GM10266 (cell line): ENCODE measurements around the gene TMEM86A.

Experiments used
- DNase-seq: peaks from one replicate; pipeline ENCODE4 v3.0.0; 2012; ENCODE audit errors: extremely low spot score
- TF ChIP-seq, protein P1 (sequence below): IDR thresholded peaks from 2 replicates; pipeline ENCODE4 v1.5.1; 2012; ENCODE audit warnings: mild to moderate bottlenecking, low read depth; ENCODE audit not compliant: control insufficient read depth, insufficient read depth; ENCODE audit errors: missing control alignments

Gene TMEM86A

DNA sequence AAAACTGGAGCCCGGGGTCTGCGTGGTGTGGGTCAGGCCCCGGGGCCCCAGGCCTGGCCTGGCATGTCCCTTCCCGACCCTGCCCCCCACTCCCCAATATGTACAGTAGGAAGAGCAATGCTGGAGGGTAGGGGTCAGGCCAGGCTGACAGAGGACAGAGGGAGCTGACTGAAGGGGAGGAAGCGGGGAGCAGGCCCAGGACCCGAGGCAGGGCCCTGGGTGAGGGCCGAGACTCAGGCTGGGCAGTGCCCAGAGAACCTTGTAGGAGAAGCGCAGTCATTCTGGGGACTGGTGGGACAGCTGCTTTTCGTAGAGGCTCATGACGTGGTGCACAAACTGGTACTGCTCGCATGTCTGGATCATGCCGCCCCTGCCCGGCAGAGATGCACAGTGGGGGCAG lies 30.1 kb downstream of the TMEM86A start:
- TF ChIP-seq, protein P1, sequence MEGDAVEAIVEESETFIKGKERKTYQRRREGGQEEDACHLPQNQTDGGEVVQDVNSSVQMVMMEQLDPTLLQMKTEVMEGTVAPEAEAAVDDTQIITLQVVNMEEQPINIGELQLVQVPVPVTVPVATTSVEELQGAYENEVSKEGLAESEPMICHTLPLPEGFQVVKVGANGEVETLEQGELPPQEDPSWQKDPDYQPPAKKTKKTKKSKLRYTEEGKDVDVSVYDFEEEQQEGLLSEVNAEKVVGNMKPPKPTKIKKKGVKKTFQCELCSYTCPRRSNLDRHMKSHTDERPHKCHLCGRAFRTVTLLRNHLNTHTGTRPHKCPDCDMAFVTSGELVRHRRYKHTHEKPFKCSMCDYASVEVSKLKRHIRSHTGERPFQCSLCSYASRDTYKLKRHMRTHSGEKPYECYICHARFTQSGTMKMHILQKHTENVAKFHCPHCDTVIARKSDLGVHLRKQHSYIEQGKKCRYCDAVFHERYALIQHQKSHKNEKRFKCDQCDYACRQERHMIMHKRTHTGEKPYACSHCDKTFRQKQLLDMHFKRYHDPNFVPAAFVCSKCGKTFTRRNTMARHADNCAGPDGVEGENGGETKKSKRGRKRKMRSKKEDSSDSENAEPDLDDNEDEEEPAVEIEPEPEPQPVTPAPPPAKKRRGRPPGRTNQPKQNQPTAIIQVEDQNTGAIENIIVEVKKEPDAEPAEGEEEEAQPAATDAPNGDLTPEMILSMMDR, result no peak
- no peak for DNase-seq

DNA sequence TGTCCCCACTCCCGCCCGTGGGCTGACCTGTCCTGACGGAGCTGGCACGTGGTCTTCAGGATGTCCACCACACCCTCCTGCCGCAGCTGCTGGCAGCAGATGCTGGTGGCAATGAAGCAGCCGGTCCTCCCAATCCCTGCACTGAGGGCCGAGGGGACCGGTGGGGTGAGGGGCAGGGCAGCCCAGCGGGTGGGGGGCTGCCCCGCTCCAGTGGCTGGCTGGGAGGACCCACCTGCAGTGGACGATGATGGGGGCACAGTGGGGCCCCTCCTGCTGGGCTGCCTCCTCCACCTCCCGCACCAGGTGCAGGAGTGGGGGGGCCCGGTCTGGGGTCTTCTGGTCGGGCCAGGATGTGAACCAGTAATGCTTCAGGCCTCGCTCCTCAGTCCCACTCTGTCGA lies 30.8 kb downstream of the TMEM86A start:
- TF ChIP-seq, protein P1, result no peak
- no peak for DNase-seq

DNA sequence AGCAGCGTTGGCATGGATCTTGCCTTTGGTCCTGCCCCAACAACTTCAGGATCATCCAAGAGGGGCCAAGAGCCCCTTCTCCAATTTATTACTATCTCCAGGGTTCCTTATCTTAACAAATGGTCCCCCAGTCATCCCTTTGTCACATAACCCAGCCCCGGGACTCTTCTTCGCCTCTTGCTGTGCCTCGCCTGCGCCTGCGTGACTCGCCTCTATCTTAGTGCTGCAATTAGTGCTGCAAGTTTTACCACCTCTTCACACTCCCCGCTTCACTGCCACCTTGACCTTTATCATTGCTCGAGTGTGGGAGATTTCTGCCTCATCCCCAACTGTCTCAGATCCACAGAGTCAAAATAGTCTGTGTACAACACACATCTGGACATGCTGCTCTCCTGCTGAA lies 31.4 kb downstream of the TMEM86A start:
- TF ChIP-seq, protein P1, result no peak
- no peak for DNase-seq

DNA sequence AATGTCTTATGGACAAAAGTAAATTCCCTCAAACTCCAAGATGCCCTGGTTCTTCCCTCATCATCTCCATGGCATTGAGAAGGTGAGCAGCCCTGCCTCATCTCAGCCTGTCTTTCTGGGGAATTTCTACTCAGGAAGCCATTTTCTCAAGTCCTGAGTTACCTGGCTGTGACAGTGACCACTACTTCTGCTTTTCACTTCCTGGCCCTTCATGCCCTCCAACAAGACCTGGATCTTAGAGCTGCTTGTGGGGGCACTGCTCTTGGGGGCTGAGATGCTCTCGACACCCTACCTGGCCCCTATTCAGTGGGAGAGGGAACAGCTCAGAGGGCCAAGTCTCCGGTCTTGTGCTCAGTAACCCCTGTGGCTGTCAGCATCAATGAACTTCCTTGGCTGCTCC lies 32.9 kb downstream of the TMEM86A start:
- TF ChIP-seq, protein P1, result no peak
- no peak for DNase-seq

DNA sequence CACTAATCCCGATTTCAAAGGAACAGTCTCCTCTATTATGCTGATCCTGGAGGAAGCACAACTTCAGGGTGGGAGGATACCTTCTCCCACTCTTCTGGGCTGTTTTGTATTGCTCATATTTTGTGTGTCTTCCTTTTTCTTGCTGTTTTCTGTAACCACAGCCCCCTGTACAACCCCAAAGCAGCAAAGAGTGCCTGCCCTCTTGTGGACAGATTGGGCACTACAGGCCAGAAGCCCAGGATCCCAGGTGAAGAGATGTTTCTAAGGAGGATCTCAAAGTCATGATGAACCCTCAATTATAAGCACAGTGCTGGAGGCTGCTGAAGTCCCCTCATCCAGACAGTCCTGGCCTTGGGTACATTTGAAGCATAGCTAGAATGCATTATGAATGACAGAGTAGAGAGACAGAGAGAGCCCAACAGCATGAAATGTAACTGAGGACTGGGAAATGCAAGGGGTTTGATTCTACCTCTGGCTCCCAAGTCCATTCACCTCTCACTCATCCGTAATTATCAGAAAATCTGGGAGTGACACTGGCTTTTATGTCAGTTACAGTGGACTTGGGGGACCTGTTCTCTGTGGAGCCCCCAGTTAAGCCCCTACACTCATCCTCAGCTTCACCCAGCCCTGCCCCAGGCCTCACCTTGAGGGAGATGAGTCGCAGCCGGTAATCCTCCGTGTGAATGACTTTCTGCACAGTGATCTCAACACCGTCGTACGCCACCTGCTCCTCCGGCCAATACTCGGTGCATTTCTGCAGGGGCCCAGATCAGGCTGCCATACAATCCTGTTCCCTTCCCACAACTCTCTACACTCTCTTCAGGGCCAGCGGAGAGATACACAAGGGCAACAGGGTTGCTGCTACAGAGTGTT lies 33.6 kb downstream of the TMEM86A start:
- DNase-seq, result peak; percentile 78
- TF ChIP-seq, protein P1, result peak; percentile 98

DNA sequence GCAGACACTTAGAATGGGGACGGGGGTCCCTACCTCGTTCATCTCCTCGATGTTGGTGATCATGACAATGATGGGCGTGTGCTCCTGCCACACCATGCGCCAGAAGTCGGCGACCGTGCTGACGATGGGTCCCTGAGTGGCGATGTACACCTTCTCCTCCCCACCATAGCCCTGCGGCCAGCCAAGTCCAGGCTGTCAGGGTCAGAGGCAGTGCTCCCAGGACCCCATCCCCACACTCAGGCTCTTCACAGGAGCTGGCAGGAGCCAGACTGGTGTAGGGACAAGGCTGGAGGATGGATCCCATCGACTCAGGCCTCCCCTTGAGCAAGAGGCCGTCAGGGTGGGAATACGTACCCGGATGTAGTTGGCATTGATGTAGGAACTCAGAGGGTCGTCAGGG lies 34.6 kb downstream of the TMEM86A start:
- TF ChIP-seq, protein P1, result no peak
- DNase-seq, result no peak

DNA sequence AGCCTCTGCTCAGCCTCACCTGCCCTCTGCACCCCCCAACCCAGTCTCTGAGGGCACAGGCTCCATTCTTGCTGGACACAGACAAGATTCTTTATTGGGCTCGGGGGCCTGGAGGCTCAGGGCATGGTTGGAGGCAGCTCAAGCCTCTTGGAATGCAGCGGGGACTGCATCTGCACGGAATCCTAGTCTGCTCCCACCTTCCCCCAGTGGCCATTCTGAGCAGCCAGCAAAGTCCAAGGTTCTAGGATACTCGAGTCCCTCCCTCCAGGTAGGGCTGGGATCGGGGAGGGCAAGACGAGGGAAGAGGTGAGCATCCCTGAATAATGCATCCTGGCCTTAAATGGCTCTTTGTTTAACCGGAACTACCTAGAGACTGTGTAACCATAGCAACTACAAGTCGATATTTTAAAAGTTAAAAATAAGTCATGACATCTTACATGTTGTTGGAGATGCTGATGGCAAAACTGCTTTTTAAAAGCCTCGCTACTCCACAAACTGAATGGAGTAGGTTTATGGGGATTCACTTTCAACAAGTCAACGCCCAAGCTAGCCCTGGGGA lies 38.1 kb downstream of the TMEM86A start:
- TF ChIP-seq, protein P1, result no peak

More for the DNA sequence above, 38.1 kb downstream of the TMEM86A start:
- no peak for DNase-seq
